ENCODE data around the gene TRAF3IP1. TPM values are rescaled to one million over a fixed set of nuclear protein-coding genes. Genes with fewer than 3 reads are reported as not detected.

Gene TRAF3IP1
- total and polyA plus RNA-seq, 2 of the 13 experiments (the other 11 are each of a cell fraction or from before 2014, with no cell fraction given), result 4.1 to 12.9 TPM

GRCh38 chr2:238288650-238289573, 31.4 kb upstream of the TRAF3IP1 start (continued):
- TF ChIP-seq AKAP8 (CRISPR knock-in tag; IDR thresholded peaks at IDR 0.05), result peak; percentile 38; the same call in 1 of the 2 replicates
- TF ChIP-seq ZNF230 (CRISPR knock-in tag; IDR thresholded peaks at IDR 0.05), result no peak
- TF ChIP-seq KDM6A (CRISPR knock-in tag; IDR thresholded peaks at IDR 0.05; ENCODE audit: low read depth), result no peak
- TF ChIP-seq MLXIP (CRISPR knock-in tag; IDR thresholded peaks at IDR 0.05; ENCODE audit: borderline replicate concordance), result no peak
- peak; percentile 78 for TF ChIP-seq ZNF335 (CRISPR knock-in tag; IDR thresholded peaks at IDR 0.05)
- TF ChIP-seq ZNF562 (CRISPR knock-in tag; IDR thresholded peaks at IDR 0.05; ENCODE audit: borderline replicate concordance), result no peak
- TF ChIP-seq SP4 (CRISPR knock-in tag; IDR thresholded peaks at IDR 0.05), result peak; percentile 91
- TF ChIP-seq NFKBIZ (CRISPR knock-in tag; IDR thresholded peaks at IDR 0.05), result peak; percentile 77; the same call in 1 of the 2 replicates
- TF ChIP-seq ZBTB2 (CRISPR knock-in tag; IDR thresholded peaks at IDR 0.05; ENCODE audit: low read depth), result no peak
- TF ChIP-seq GZF1 (CRISPR knock-in tag; IDR thresholded peaks at IDR 0.05), result 0 out of 2 replicates have a peak, but pooled peaks have one; percentile 17
- no peak; the same call in 1 of the 2 replicates for TF ChIP-seq CREB3 (CRISPR knock-in tag; IDR thresholded peaks at IDR 0.05)
- TF ChIP-seq NFIB (CRISPR knock-in tag; IDR thresholded peaks at IDR 0.05; ENCODE audit: borderline replicate concordance), result no peak
- peak; percentile 95 for TF ChIP-seq SKI (IDR thresholded peaks at IDR 0.05; ENCODE audit: partially characterized antibody)
- no peak for TF ChIP-seq SNRNP70 (IDR thresholded peaks at IDR 0.05; ENCODE audit: low read depth, low read length)
- peak; percentile 91 for TF ChIP-seq FOXK1 (CRISPR knock-in tag; IDR thresholded peaks at IDR 0.05; ENCODE audit: borderline replicate concordance, low read depth)
- TF ChIP-seq CBX1 (IDR thresholded peaks at IDR 0.05; ENCODE audit: low read depth), result peak; percentile 53
- TF ChIP-seq AHDC1 (CRISPR knock-in tag; IDR thresholded peaks at IDR 0.05; ENCODE audit: borderline replicate concordance), result no peak
